HuH-7.5 (cell line): ENCODE results near the gene FNBP1L.

Experiments
- DNase-seq: peaks from one replicate; pipeline ENCODE4 v3.0.0; 2011; ENCODE audit warnings: low spot score

FNBP1L gene

DNA sequence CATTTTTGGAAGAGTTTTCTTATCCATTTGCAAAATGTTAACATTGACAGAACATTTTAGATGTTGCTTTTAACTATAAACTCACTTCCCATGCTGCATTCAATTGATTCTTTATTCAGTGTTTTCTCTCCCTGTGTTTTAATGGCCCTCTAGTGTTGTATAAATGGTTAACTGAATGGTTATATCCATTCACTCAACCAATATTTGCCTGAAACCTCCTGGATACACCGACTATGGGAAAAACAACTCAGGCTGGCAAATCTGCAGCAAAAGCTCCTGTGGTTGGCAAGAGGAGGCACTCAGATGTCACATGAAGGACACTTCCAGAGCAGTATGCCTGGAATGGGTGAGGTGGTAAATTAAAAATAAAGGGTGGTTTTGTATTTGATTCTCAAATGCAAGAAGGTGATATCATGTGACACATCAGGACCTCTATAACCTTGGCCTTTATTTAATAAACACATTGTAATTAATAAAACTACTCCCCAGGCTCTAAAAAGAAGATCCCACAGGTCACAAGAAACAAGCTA, 126.1 kb downstream of the FNBP1L start:
- no peak for DNase-seq

DNA sequence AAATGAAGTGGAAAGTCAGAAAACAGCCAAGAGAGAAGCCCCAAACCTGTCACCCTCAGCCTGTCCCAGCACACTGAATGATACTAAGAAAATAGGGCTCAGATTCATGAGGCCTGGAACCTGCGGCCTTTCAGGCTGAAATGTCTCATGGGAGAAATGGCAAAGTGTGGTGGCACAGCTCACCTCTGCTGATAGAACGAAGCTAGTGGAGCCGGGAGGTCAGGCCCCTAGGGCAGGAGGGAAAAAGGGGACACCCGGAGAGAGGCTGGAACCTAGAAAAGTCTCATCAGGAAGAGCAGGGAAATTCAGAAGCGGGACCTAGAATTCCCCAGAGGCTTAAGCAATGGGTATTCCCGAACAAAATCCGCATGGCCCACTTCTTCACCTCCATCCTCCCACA, 126.6 kb downstream of the FNBP1L start:
- DNase-seq, result no peak

- DNase-seq, result no peak
Measured at GRCh38 chr1:93574991-93575390, 127.1 kb downstream of the FNBP1L start.

- DNase-seq, result no peak
Measured at GRCh38 chr1:93575621-93576284, 127.8 kb downstream of the FNBP1L start.

- no peak for DNase-seq
Measured at GRCh38 chr1:93576346-93576745, 128.4 kb downstream of the FNBP1L start.

DNA sequence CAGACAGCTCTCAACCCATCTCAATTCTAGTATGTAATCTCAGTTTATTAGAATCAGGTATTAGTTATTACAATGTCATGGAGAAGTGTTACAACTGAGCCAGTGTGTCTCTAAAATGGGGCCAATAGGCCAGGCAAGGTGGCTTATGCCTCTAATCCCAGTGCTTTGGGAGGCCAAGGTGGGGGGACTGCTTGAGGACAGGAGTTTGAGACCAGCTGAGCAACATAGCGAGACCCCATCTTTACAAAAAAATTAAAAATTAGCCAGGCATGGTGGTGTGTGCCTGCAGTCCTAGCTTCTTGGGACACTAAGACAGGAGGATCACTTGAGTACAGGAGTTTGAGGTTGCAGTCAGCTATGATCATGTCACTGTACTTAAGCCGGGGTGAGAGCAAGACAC, 128.8 kb downstream of the FNBP1L start:
- DNase-seq, result no peak

DNA sequence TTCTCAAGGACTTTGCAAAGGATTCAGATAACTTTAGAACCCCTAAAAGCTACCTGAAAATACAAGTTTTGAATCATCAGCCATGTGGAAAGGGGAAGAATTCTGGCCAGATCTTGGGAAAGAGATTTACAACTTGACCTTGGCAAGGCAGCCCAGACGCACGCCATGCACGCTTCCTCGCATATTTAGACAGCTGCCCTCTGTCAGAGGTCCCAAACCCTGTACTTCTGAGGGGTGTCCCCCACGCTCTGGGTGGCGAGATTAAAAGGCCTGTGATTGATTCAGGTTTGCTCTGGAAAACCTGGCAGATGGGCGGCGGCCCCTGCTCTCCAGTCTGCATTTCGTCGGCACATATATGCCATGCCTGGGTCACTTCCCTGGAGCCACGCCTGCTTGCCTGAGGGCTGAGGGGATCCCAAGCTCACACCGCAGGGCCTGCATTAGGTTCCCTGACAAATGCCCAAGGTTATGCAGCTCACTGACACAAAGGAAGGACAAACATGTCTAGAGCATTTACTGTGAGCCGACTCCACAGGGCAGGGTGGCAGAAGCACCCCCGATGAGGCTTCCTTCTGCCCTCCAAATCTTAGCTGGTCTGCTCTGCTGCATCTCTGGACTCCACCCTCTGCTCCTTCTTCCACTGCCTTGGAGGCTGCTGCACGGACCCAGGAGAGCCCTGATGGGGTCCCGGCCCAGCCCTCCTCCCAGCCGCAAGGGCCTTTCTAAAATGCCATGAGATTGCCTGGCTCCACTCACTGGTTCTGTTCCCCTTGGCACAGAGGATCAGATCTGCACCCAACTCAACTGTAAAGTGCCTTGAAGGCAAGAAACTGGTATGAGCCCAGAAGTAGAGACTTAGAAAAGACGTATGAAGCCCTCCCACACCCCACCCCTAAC, 129.9 kb downstream of the FNBP1L start:
- no peak for DNase-seq

- no peak for DNase-seq
Measured at GRCh38 chr1:93578433-93578830, 130.5 kb downstream of the FNBP1L start.

DNA sequence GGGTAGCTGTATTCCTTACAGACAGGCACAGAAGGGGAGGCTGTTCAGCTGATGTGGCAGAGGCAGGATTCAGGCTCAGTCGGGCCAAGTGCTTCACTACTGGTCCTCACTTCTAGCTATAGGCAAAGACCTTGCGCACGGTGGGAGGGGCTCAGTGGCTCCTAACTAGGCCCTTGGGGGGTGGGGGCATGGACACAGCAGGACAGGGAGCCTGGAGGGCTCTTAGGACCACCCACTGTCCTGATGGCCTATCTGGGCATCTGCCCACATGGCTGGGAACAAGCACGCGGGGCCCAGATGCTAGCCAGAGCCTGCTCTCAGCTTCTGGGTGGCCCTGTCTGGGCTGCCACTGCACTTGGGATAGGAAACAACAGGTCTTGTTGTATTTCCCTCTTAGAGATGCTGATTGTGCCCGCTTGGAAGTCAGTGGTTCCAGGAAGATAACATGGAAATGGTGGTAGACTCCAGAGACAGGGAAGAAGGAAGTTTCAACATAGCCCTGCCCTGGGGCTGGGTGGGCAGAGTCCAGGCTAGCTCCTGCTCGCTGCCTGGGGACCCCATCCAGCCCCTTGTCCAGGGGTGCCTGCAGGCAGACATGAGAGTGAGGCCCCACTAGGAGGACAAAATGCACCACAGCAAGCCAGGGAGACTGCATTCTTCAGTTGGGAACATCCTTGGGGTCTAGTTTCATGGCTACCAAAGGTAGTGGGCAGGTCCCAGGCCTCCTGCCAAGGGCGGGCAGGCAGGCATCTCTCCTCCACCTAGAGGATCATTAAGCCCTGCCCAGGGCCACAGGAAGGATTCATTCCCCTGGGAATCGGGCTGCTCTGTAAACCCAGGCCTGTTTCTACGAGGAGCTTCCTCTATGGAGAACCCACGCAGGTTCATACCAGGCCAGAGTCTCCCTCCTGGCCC, 131.2 kb downstream of the FNBP1L start:
- no peak for DNase-seq

- no peak for DNase-seq
Measured at GRCh38 chr1:93579891-93580290, 132.0 kb downstream of the FNBP1L start.

DNA sequence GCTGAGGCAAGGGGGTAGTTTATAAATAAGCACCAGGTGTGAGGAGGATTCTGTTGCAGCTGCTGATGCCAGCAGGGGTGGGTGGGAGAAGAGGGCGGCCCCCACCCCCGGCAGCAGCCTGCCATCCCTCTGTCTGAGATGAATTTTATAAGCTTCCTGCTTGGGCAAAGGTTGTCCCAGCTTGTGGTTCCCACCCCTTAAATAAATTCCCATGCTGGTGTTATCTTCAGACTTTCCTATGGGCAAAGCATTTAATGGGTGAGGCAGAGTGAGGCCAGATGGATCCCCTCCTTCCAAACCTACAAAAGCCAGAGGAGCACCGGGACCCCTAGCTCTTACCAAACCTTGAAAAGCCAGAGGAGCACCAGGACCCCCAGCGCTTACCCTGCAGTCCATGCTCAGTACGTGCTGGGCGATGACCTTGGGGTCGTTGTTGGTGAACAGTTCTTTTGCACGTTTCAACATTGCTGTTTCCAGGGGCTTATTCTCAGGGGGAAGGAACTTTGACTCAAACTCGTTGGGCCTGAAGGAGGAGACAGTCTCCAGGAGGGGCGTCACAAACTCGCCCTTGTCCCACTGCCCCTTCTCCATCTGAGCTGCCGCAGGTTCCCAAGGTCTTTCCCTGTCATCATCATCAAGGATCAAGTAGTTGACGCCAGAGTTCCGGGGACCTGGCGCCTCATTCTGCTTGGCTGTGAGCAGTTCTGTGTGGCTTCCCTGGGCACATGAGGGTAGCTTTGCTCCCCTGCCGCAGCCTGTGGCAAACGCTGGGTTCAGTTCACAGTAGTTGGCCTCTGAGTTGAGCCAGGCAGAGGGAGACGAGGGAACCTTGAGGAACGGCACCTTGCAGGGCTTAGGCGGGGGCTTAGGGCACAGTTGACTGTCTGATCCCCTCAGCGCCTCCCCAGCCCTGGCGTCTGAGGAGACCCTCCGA, 134.3 kb downstream of the FNBP1L start:
- no peak for DNase-seq

- no peak for DNase-seq
Measured at GRCh38 chr1:93584261-93585003, 136.5 kb downstream of the FNBP1L start.

- DNase-seq, result peak; percentile 28
Measured at GRCh38 chr1:93585059-93585966, 137.4 kb downstream of the FNBP1L start.

DNA sequence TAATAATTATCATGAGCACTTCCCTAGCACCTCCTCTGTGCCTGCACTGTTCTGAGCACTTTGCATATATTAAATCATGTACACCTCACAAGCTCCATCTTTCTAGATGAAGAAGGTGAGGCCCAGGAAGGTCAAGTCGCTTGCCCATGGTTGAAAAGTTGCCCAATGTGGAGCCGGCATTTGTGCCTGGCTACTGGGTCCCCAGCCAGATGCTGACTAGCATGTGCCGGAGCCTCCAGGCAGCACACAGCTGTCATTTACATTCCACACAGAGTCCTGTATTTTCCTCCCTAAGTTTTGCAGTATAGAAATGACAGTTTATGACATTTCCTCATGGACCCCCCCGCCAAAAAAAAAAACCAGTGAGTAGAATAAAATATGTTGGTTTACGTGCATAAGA, 139.4 kb downstream of the FNBP1L start:
- DNase-seq, result no peak

- no peak for DNase-seq
Measured at GRCh38 chr1:93588206-93588605, 140.3 kb downstream of the FNBP1L start.

GRCh38 chr1:93588955-93589354, 141.0 kb downstream of the FNBP1L start:
- no peak for DNase-seq

DNA sequence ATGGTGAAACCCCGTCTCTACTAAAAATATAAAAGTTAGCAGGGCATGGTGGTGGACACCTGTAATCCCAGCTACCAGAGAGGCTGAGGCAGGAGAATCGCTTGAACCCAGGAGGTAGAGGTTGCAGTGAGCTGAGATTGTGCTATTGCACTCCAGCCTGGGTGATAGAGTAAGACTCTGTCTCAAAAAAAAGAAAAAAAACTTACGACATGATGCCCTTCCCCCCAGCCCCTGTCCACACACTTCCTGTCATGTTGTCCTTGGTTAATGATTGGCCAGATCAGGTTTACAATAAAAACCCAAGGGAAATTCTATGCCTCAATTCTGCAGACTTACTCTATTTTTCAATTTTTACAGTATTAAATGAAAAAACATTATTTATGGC, 143.4 kb downstream of the FNBP1L start:
- peak; percentile 31 for DNase-seq

- peak; percentile 58 for DNase-seq
Measured at GRCh38 chr1:93591676-93592550, 144.0 kb downstream of the FNBP1L start.
